GM19240 (cell line): ENCODE measurements around the gene ICOS.
"Not testable (repeated sequence)": the region's sequence is repeated elsewhere in the genome, so short reads cannot be mapped to it uniquely, and the experiment has no call there.

ENCODE experiments used
- DNase-seq: peaks from one replicate; pipeline ENCODE4 v3.0.0; 2011; ENCODE audit warnings: low spot score; ENCODE audit not compliant: insufficient read length

The ICOS gene

GRCh38 chr2:203916756-203917155, 19.8 kb upstream of the ICOS start:
- DNase-seq = no peak

GRCh38 chr2:203918264-203918663, 18.3 kb upstream of the ICOS start:
- no peak for DNase-seq

- no peak for DNase-seq
These were observed 17.7 kb upstream of the ICOS start for GRCh38 chr2:203918839-203919238.

- no peak for DNase-seq
These were observed 10.9 kb upstream of the ICOS start for GRCh38 chr2:203925512-203926158.

GRCh38 chr2:203928849-203929248, 7.7 kb upstream of the ICOS start:
- DNase-seq = no peak

GRCh38 chr2:203931262-203931661, 5.3 kb upstream of the ICOS start:
- not testable (repeated sequence) for DNase-seq

- no peak for DNase-seq
These were observed 2.5 kb upstream of the ICOS start for GRCh38 chr2:203934041-203934492.

GRCh38 chr2:203934711-203935438, 1.7 kb upstream of the ICOS start:
- DNase-seq = no peak

GRCh38 chr2:203935568-203935967, 995 bp upstream of the ICOS start:
- DNase-seq = no peak

- DNase-seq = no peak
These were observed 386 bp downstream of the ICOS start for GRCh38 chr2:203936949-203937348.

GRCh38 chr2:203937788-203938187, 1.2 kb downstream of the ICOS start:
- DNase-seq = no peak

- DNase-seq = no peak
These were observed 3.5 kb downstream of the ICOS start for GRCh38 chr2:203940039-203940438.

GRCh38 chr2:203943493-203944382, 7.2 kb downstream of the ICOS start:
- DNase-seq = not testable (repeated sequence)

- DNase-seq = no peak
These were observed 12.2 kb downstream of the ICOS start for GRCh38 chr2:203948733-203949132.

GRCh38 chr2:203949228-203949627, 12.7 kb downstream of the ICOS start:
- DNase-seq = no peak

GRCh38 chr2:203951366-203951902, 14.9 kb downstream of the ICOS start:
- DNase-seq = no peak

- no peak for DNase-seq
These were observed 22.7 kb downstream of the ICOS start for GRCh38 chr2:203959265-203959664.

- DNase-seq = no peak
These were observed 23.1 kb downstream of the ICOS start for GRCh38 chr2:203959672-203960071.

GRCh38 chr2:203960811-203961210, 24.2 kb downstream of the ICOS start:
- DNase-seq = no peak

- not testable (repeated sequence) for DNase-seq
These were observed 28.6 kb downstream of the ICOS start for GRCh38 chr2:203965190-203965589.

- no peak for DNase-seq
These were observed 34.7 kb downstream of the ICOS start for GRCh38 chr2:203971251-203971650.

GRCh38 chr2:203972066-203972465, 35.5 kb downstream of the ICOS start:
- no peak for DNase-seq
